Type B pancreatic cell (in vitro differentiated cells): ENCODE data around the gene NEK7. TPM values are rescaled to one million over a fixed set of nuclear protein-coding genes. Genes with fewer than 3 reads are reported as not detected.

Experiments used
- DNase-seq: peaks from one replicate; pipeline ENCODE4 v3.0.0; 2021; ENCODE audit warnings: mixed read lengths; ENCODE audit not compliant: unreplicated experiment; ENCODE audit errors: extremely low spot score
- H3K27ac Mint-ChIP-seq: 2 replicates; pipeline ENCODE4 v1.8.0; 2021; ENCODE audit warnings: mild to moderate bottlenecking, mixed read lengths
- H3K27me3 Mint-ChIP-seq: 2 replicates; pipeline ENCODE4 v1.8.0; 2021; ENCODE audit warnings: mixed read lengths
- H3K36me3 Mint-ChIP-seq: 2 replicates; pipeline ENCODE4 v1.8.0; 2021; ENCODE audit warnings: mixed read lengths
- H3K4me1 Mint-ChIP-seq: one replicate; pipeline ENCODE4 v1.8.0; 2021; ENCODE audit warnings: mixed read lengths; ENCODE audit not compliant: unreplicated experiment
- H3K4me3 Mint-ChIP-seq: 2 replicates; pipeline ENCODE4 v1.8.0; 2021; ENCODE audit warnings: mild to moderate bottlenecking, mixed read lengths
- H3K9me3 Mint-ChIP-seq: 2 replicates; pipeline ENCODE4 v1.8.0; 2021; ENCODE audit warnings: mixed read lengths
- total RNA-seq: library from RNA; stranded (reverse); gene quantifications from 2 replicates; pipeline ENCODE4 v1.2.1, GENCODE V29; 2021; ENCODE audit warnings: low replicate concordance
- TF ChIP-seq, protein P1 (sequence below): fragments of 200-600 bp; sonication (generic); conservative IDR thresholded peaks from 2 replicates; pipeline ENCODE4 v1.5.0; 2021; ENCODE audit warnings: antibody characterized with exemption, mild to moderate bottlenecking

NEK7 gene
- total RNA-seq, 1 donor from 2014 or later = 35.1 TPM

DNA sequence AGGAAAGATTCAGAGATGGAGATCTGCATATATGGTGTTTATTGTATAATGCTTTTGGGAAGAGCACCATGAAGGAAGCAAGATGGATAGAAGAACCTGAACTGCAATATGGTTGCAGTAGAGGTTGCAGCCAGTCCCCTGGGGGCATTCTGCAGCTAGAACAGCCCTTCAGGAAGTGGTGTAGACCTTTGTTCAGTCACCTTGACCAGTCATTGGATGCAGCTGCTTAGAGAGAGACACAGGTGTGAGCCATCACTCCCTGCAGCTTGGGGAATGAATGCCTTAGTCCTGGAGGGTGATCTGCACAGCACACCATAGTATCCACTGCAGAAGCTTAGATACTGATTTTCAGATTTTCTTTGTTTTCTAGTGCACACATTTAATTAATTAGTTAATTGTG is 42.3 kb downstream of the NEK7 start:
- H3K36me3 Mint-ChIP-seq = peaks cover 7% of the 10 kb centered on the region
- no peak overlapping the region for H3K4me3 Mint-ChIP-seq
- TF ChIP-seq, protein P1, sequence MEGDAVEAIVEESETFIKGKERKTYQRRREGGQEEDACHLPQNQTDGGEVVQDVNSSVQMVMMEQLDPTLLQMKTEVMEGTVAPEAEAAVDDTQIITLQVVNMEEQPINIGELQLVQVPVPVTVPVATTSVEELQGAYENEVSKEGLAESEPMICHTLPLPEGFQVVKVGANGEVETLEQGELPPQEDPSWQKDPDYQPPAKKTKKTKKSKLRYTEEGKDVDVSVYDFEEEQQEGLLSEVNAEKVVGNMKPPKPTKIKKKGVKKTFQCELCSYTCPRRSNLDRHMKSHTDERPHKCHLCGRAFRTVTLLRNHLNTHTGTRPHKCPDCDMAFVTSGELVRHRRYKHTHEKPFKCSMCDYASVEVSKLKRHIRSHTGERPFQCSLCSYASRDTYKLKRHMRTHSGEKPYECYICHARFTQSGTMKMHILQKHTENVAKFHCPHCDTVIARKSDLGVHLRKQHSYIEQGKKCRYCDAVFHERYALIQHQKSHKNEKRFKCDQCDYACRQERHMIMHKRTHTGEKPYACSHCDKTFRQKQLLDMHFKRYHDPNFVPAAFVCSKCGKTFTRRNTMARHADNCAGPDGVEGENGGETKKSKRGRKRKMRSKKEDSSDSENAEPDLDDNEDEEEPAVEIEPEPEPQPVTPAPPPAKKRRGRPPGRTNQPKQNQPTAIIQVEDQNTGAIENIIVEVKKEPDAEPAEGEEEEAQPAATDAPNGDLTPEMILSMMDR = no peak
- no peak overlapping the region for H3K27ac Mint-ChIP-seq
- DNase-seq = no peak
- H3K4me1 Mint-ChIP-seq = peaks cover 7% of the 10 kb centered on the region
- H3K9me3 Mint-ChIP-seq = no peaks in the 10 kb centered on the region
- no peaks in the 10 kb centered on the region for H3K27me3 Mint-ChIP-seq

DNA sequence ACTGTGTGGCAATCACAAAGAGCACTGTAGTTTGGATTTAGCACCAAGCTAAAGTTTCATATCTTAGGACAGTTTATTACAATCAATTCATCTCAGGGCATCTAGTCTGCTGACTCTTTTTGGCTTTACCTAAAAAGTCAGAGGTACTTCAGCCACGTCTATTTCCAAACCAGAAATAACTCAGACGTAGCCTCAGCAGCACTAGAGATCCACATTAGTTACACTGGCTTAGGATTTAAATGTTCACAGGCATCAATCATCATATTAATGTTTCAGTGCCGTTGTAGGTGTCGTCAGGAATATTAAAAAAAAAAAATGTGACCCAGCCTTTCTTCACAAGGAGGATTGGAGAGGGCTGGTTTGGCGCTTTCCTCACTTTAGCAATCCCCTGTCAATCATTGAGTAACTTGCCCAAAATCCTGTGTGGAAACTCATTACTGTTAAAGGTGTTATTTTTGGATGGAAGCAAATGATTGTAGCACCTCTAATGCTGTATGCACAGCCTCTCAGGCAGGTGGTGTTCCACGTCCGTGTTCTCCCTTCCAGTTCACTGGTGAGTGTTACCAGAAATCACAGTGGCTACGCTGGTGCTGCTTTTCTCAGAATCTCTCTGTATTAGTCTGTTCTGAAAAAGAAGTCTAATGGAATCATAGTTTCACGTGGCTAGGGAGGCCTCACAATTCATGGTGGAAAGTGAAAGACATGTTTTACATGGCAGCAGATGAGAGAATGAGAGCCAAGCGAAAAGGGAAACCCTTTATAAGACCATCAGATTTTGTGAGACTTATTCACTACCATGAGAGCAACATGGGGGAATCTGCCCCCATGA is 45.4 kb downstream of the NEK7 start:
- no peaks in the 10 kb centered on the region for H3K4me1 Mint-ChIP-seq
- TF ChIP-seq, protein P1 = no peak
- no peaks in the 10 kb centered on the region for H3K9me3 Mint-ChIP-seq
- no peaks in the 10 kb centered on the region for H3K27me3 Mint-ChIP-seq
- DNase-seq = no peak
- no peak overlapping the region for H3K4me3 Mint-ChIP-seq
- H3K36me3 Mint-ChIP-seq = peaks cover 4% of the 10 kb centered on the region
- H3K27ac Mint-ChIP-seq = no peak overlapping the region

DNA sequence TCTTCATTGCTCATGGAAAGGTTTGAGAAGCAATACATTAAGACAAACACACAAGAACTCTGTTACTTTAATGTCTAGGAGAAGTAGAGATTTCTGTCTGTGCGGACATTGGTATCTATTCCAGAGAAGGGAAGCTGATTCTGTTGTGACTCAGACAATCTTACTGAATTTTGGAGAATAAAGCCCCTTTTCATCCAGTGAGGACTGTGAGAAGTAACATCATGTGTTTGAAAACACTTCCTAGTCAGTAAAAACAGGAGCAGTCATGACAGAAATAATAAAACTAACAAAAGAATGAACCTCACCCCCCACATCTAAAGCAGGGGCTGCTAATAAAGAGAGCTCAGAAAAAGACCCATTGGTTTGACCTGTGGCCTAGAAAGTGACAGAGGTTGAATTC is 46.6 kb downstream of the NEK7 start:
- Mint-ChIP-seq H3K27ac (no peak overlapping the region), H3K36me3 (peaks cover 4% of the 10 kb centered on the region), H3K9me3 (no peaks in the 10 kb centered on the region), H3K4me1 (no peaks in the 10 kb centered on the region), H3K27me3 (no peaks in the 10 kb centered on the region), H3K4me3 (no peak overlapping the region)
- DNase-seq = no peak
- TF ChIP-seq, protein P1 = no peak

- H3K27me3 Mint-ChIP-seq = no peaks in the 10 kb centered on the region
- H3K4me3 Mint-ChIP-seq = no peak overlapping the region
- TF ChIP-seq, protein P1 = no peak
- H3K36me3 Mint-ChIP-seq = peaks cover 4% of the 10 kb centered on the region
- H3K9me3 Mint-ChIP-seq = no peaks in the 10 kb centered on the region
- H3K27ac Mint-ChIP-seq = no peak overlapping the region
- no peak for DNase-seq
- H3K4me1 Mint-ChIP-seq = no peaks in the 10 kb centered on the region
Measured at GRCh38 chr1:198205016-198205684, 48.4 kb downstream of the NEK7 start.

- Mint-ChIP-seq H3K27ac (no peak overlapping the region), H3K9me3 (no peaks in the 10 kb centered on the region), H3K4me1 (no peaks in the 10 kb centered on the region), H3K36me3 (peaks cover 2% of the 10 kb centered on the region), H3K4me3 (no peak overlapping the region), H3K27me3 (no peaks in the 10 kb centered on the region)
- DNase-seq = no peak
- TF ChIP-seq, protein P1 = no peak
Measured at GRCh38 chr1:198206292-198206691, 49.5 kb downstream of the NEK7 start.
